Measurements from ENCODE around the gene ZNF525.
"Not testable (repeated sequence)": the region's sequence is repeated elsewhere in the genome, so short reads cannot be mapped to it uniquely, and the experiment has no call there.

ZNF525 gene

GRCh38 chr19:53409505-53410204 lies 44.1 kb downstream of the ZNF525 start:
- Histone ChIP-seq H3K27me3 (ENCODE audit: insufficient read depth, poor library complexity, severe bottlenecking) (no peaks in the 10 kb centered on the region), H3K27ac (replicated peaks) (no peak overlapping the region), H3K4me3 (replicated peaks; ENCODE audit: insufficient read depth, low read length) (no peak overlapping the region)
- DNase-seq (ENCODE audit: low read depth in 1 of 2, low spot score in 1 of 2): no peak
- no peak for TF ChIP-seq SPI1 (IDR thresholded peaks at IDR 0.05; ENCODE audit: borderline replicate concordance, low read depth)
- no peak for TF ChIP-seq GABPA (IDR thresholded peaks at IDR 0.05; ENCODE audit: low read depth)
- no peak for TF ChIP-seq REST (IDR thresholded peaks at IDR 0.05; ENCODE audit: insufficient replicate concordance, low read depth)
- no peak for TF ChIP-seq POLR2AphosphoS5 (IDR thresholded peaks at IDR 0.05; ENCODE audit: low read depth)
- TF ChIP-seq CTCF (IDR thresholded peaks at IDR 0.05; ENCODE audit: insufficient read depth, low read length): no peak

GRCh38 chr19:53420520-53421315 lies 55.2 kb downstream of the ZNF525 start:
- not testable (repeated sequence) for H3K4me3 ChIP-seq (replicated peaks; ENCODE audit: insufficient read depth, low read length); H3K27me3 ChIP-seq (ENCODE audit: insufficient read depth, poor library complexity, severe bottlenecking); DNase-seq (ENCODE audit: low read depth in 1 of 2, low spot score in 1 of 2); H3K27ac ChIP-seq (replicated peaks)

GRCh38 chr19:53422551-53422950 lies 57.0 kb downstream of the ZNF525 start:
- no peak overlapping the region for H3K27ac ChIP-seq (replicated peaks)
- no peak overlapping the region for H3K4me3 ChIP-seq (replicated peaks; ENCODE audit: insufficient read depth, low read length)
- DNase-seq (ENCODE audit: low read depth in 1 of 2, low spot score in 1 of 2): no peak
- H3K27me3 ChIP-seq (ENCODE audit: insufficient read depth, poor library complexity, severe bottlenecking): no peaks in the 10 kb centered on the region
- TF ChIP-seq SPI1 (IDR thresholded peaks at IDR 0.05; ENCODE audit: borderline replicate concordance, low read depth) (no peak), CTCF (IDR thresholded peaks at IDR 0.05; ENCODE audit: insufficient read depth, low read length) (no peak), GABPA (IDR thresholded peaks at IDR 0.05; ENCODE audit: low read depth) (no peak)

- H3K4me3 ChIP-seq (replicated peaks; ENCODE audit: insufficient read depth, low read length); H3K27me3 ChIP-seq (ENCODE audit: insufficient read depth, poor library complexity, severe bottlenecking); DNase-seq (ENCODE audit: low read depth in 1 of 2, low spot score in 1 of 2); H3K27ac ChIP-seq (replicated peaks): not testable (repeated sequence)
These were observed 57.6 kb downstream of the ZNF525 start for GRCh38 chr19:53423074-53423473.

- H3K4me3 ChIP-seq (replicated peaks; ENCODE audit: insufficient read depth, low read length); H3K27me3 ChIP-seq (ENCODE audit: insufficient read depth, poor library complexity, severe bottlenecking); H3K27ac ChIP-seq (replicated peaks); DNase-seq (ENCODE audit: low read depth in 1 of 2, low spot score in 1 of 2): not testable (repeated sequence)
These were observed 58.2 kb downstream of the ZNF525 start for GRCh38 chr19:53423680-53424079.

- H3K27ac ChIP-seq (replicated peaks): no peak overlapping the region
- DNase-seq (ENCODE audit: low read depth in 1 of 2, low spot score in 1 of 2): peak in 1 of 2 experiments; percentile 47
- H3K27me3 ChIP-seq (ENCODE audit: insufficient read depth, poor library complexity, severe bottlenecking): no peaks in the 10 kb centered on the region
- H3K4me3 ChIP-seq (replicated peaks; ENCODE audit: insufficient read depth, low read length): no peak overlapping the region
- TF ChIP-seq CTCF (IDR thresholded peaks at IDR 0.05; ENCODE audit: insufficient read depth, low read length) (peak; percentile 29), GABPA (IDR thresholded peaks at IDR 0.05; ENCODE audit: low read depth) (no peak)
These were observed 59.6 kb downstream of the ZNF525 start for GRCh38 chr19:53424968-53425597.

Measured in HL-60 (cell line).